Measurements from ENCODE around the gene KRTAP23-1. TPM values are rescaled to one million over a fixed set of nuclear protein-coding genes. Genes with fewer than 3 reads are reported as not detected.

The KRTAP23-1 gene
- total and polyA plus RNA-seq, 2 donors (not counting 3 experiments of a cell fraction or from before 2014, with no cell fraction given), result not detected

DNA sequence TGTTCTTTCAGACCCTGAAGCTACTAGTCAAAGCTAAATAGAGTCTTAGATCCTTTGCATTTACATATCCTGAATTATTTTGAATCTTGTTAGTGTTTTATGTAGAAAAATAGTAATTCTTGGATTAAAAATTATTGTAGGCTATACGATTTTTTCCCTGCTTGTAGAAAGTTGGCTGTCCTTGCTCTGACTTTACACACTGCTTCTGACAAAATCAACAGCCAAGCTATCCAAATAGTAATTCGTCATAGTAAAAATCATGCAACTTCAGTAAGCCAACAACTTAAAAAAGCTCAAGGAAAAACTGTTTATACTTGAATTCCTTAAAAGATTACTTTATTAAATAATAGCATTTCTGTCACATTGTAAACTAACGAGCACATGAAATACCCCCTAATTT is 7.5 kb upstream of the KRTAP23-1 start:
- Histone ChIP-seq H4K20me1 (replicated peaks; ENCODE audit: control insufficient read depth, extremely low read depth, insufficient read depth, low read length) (no peaks in the 10 kb centered on the region), H3K9me3 (replicated peaks; ENCODE audit: control insufficient read depth, insufficient read depth, low read length) (peaks cover 6% of the 10 kb centered on the region), H2AFZ (ENCODE audit: low read depth, low read length) (no peak overlapping the region), H3K27me3 (ENCODE audit: control insufficient read depth in 2 of 2, insufficient read depth in 2 of 2, low read length in 2 of 2) (no peaks in the 10 kb centered on the region), H3K4me3 (replicated peaks in 1 of 3; ENCODE audit: insufficient read depth in 1 of 3, low read depth in 1 of 3, low read length in 3 of 3) (no peak overlapping the region), H3K9ac (replicated peaks; ENCODE audit: extremely low read depth, insufficient read depth, low read length) (no peak overlapping the region), H3K9me1 (replicated peaks; ENCODE audit: control insufficient read depth, extremely low read depth, insufficient read depth, low read length) (no peaks in the 10 kb centered on the region), H3K36me3 (ENCODE audit: control insufficient read depth in 2 of 2, extremely low read depth in 1 of 2, insufficient read depth in 2 of 2, low read length in 2 of 2) (no peaks in the 10 kb centered on the region), H3K4me1 (ENCODE audit: control insufficient read depth, extremely low read depth, insufficient read depth, low read length) (no peaks in the 10 kb centered on the region), H3K4me2 (ENCODE audit: insufficient read depth, low read length) (no peak overlapping the region), H3K79me2 (ENCODE audit: control insufficient read depth, insufficient read depth, low read length) (no peaks in the 10 kb centered on the region), H3K27ac (ENCODE audit: insufficient read depth, low read depth, low read length) (no peak overlapping the region)
- CTCF ChIA-PET, result no interaction called here
- intact Hi-C loops (cut with micrococcal nuclease) (no loop called here), dilution Hi-C loops (cut with MboI; ENCODE audit: extremely low pct_ligation_motif_present, low sequenced_read_pairs) (no loop called here)
- TF ChIP-seq JUN (IDR thresholded peaks at IDR 0.05; ENCODE audit: borderline replicate concordance, insufficient read depth, insufficient read length, low read depth) (no peak), POLR2AphosphoS5 (IDR thresholded peaks at IDR 0.05; ENCODE audit: insufficient read depth, low read depth, low read length) (no peak)
- TF ChIP-seq, protein P1, sequence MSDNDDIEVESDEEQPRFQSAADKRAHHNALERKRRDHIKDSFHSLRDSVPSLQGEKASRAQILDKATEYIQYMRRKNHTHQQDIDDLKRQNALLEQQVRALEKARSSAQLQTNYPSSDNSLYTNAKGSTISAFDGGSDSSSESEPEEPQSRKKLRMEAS (IDR thresholded peaks at IDR 0.05; ENCODE audit: insufficient read depth, insufficient read length), result no peak
- FAIRE-seq, result no peak
- POLR2A ChIA-PET, result no interaction called here
- DNase-seq (ENCODE audit: low read depth, low spot score), result no peak
- no TSS peak for BruUV-seq (replicated peaks)

DNA sequence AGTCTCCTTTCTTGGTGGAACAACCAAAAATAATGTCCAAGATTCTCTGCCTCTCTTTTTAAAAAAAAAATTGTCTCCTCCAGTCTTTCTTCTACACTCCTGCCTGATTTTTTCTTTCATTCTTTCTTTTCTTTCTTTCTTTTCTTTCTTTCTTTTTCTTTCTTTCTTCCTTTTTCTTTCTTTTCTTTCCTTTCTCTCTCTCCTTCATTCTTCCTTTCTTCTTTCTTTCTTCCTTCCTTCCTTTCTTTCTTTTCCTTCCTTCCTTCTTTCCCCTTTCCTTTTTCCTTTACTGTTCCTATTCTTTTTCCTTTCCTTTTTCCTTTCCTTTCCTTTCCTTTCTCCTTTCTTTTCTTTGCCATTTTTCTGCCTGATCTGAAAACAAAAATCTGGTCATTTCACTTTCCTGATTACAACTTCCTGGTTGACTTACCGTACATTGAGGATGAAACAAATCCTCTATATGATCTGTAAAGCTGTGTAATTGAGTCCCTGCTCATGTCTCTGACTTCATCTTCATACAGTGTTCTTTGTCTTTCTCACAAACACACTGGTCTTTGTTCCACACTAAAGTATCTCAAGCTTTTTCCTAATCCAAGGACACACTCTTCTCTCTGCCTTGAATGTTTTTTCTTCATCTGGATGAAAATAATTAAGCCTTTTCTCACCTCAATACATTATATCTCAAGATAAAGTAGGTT is 6.1 kb upstream of the KRTAP23-1 start:
- Histone ChIP-seq H3K9me1 (replicated peaks; ENCODE audit: control insufficient read depth, extremely low read depth, insufficient read depth, low read length) (no peaks in the 10 kb centered on the region), H2AFZ (ENCODE audit: low read depth, low read length) (no peak overlapping the region), H3K9me3 (replicated peaks; ENCODE audit: control insufficient read depth, insufficient read depth, low read length) (peaks cover 7% of the 10 kb centered on the region), H3K4me3 (replicated peaks in 1 of 3; ENCODE audit: insufficient read depth in 1 of 3, low read depth in 1 of 3, low read length in 3 of 3) (no peak overlapping the region), H3K4me2 (ENCODE audit: insufficient read depth, low read length) (no peak overlapping the region), H3K79me2 (ENCODE audit: control insufficient read depth, insufficient read depth, low read length) (no peaks in the 10 kb centered on the region), H4K20me1 (replicated peaks; ENCODE audit: control insufficient read depth, extremely low read depth, insufficient read depth, low read length) (no peaks in the 10 kb centered on the region), H3K9ac (replicated peaks; ENCODE audit: extremely low read depth, insufficient read depth, low read length) (no peak overlapping the region), H3K4me1 (ENCODE audit: control insufficient read depth, extremely low read depth, insufficient read depth, low read length) (no peaks in the 10 kb centered on the region), H3K27ac (ENCODE audit: insufficient read depth, low read depth, low read length) (no peak overlapping the region), H3K27me3 (ENCODE audit: control insufficient read depth in 2 of 2, insufficient read depth in 2 of 2, low read length in 2 of 2) (no peaks in the 10 kb centered on the region), H3K36me3 (ENCODE audit: control insufficient read depth in 2 of 2, extremely low read depth in 1 of 2, insufficient read depth in 2 of 2, low read length in 2 of 2) (no peaks in the 10 kb centered on the region)
- no peak for DNase-seq (ENCODE audit: low read depth, low spot score)
- intact Hi-C loops (cut with micrococcal nuclease), result no loop called here
- BruUV-seq (replicated peaks), result no TSS peak
- ChIA-PET POLR2A (no interaction called here), CTCF (no interaction called here)
- dilution Hi-C loops (cut with MboI; ENCODE audit: extremely low pct_ligation_motif_present, low sequenced_read_pairs), result no loop called here
- no peak for FAIRE-seq
- TF ChIP-seq FOS (IDR thresholded peaks at IDR 0.05; ENCODE audit: borderline replicate concordance, insufficient read depth, low read length) (no peak), MYC (IDR thresholded peaks at IDR 0.05; ENCODE audit: low read depth, low read length) (no peak), POLR2AphosphoS5 (IDR thresholded peaks at IDR 0.05; ENCODE audit: insufficient read depth, low read depth, low read length) (no peak)
